ENCODE data around the gene PRMT1.

DNA sequence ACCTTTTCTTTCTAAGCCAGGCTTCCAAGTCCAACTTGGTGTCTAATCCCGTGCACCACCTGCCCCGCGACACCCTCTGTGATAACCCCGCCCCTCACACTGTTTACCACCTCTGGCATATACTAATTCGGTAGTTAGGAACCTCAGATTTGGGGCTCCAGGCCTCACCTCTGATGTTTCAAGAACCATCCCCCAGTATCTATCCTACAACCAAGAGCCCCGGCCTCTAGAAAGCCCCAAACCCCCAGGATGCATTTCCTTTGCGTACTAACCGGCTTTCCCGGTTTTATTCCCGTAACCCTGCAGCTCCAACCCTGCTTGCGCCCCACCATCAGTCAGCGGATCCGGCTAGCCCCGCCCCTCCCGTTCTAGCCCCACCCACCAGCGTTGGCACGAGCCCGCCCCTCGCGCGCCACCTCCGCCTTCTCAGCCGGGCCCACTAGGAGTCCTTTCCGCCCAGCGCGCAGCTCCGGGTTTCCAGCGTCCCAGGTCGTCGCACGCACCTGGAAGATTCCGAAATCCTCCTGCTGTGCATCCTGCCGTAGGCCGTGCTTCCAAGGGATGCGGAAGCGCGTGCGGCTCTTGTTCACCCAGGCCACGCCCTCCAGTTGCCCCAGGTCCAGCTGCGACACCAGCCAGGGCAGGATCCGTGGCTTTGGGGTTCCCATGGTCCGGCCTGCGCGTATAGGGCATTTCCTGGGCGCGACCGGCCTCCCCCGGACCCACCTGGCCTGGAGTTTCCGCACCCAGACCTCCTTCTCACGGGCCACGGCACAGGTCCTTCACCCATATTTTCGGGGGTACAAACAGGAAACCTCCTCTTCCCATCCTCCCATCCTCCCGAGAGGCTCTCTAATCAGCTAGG lies 12.7 kb upstream of the PRMT1 start:
- TF ChIP-seq NR1H2 (CRISPR knock-in tag; IDR thresholded peaks at IDR 0.05) (no peak), ETV6 (CRISPR knock-in tag; IDR thresholded peaks at IDR 0.05) (peak; percentile 91)
- TF ChIP-seq, protein P1, sequence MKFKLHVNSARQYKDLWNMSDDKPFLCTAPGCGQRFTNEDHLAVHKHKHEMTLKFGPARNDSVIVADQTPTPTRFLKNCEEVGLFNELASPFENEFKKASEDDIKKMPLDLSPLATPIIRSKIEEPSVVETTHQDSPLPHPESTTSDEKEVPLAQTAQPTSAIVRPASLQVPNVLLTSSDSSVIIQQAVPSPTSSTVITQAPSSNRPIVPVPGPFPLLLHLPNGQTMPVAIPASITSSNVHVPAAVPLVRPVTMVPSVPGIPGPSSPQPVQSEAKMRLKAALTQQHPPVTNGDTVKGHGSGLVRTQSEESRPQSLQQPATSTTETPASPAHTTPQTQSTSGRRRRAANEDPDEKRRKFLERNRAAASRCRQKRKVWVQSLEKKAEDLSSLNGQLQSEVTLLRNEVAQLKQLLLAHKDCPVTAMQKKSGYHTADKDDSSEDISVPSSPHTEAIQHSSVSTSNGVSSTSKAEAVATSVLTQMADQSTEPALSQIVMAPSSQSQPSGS (CRISPR knock-in tag; IDR thresholded peaks at IDR 0.05; ENCODE audit: borderline replicate concordance, low read depth) = no peak
- TF ChIP-seq, protein P2, sequence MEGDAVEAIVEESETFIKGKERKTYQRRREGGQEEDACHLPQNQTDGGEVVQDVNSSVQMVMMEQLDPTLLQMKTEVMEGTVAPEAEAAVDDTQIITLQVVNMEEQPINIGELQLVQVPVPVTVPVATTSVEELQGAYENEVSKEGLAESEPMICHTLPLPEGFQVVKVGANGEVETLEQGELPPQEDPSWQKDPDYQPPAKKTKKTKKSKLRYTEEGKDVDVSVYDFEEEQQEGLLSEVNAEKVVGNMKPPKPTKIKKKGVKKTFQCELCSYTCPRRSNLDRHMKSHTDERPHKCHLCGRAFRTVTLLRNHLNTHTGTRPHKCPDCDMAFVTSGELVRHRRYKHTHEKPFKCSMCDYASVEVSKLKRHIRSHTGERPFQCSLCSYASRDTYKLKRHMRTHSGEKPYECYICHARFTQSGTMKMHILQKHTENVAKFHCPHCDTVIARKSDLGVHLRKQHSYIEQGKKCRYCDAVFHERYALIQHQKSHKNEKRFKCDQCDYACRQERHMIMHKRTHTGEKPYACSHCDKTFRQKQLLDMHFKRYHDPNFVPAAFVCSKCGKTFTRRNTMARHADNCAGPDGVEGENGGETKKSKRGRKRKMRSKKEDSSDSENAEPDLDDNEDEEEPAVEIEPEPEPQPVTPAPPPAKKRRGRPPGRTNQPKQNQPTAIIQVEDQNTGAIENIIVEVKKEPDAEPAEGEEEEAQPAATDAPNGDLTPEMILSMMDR (IDR thresholded peaks at IDR 0.05) = no peak

All from WTC11 (cell line).